HEK293 (cell line): Measurements from ENCODE around the gene CA10.

Experiments used
- CTCF ChIA-PET: fragments of 350-600 bp; formaldehyde crosslinking; extraction: SDS; loops from one replicate; lab custom pipeline; 2021; ENCODE audit warnings: antibody characterized with exemption; lab: Yijun Ruan, JAX
- POLR2A ChIA-PET: fragments of 300-600 bp; formaldehyde crosslinking; extraction: SDS; loops from one replicate; lab custom pipeline; 2020; ENCODE audit warnings: antibody characterized with exemption, inconsistent platforms; lab: Yijun Ruan, JAX
- H3K27ac ChIP-seq: fragments of 200-500 bp; sonication (Bioruptor generic); 2 replicates; pipeline ENCODE4 v1.5.1; 2014; ENCODE audit warnings: low read depth, low read length, control low read depth, inconsistent platforms; ENCODE audit errors: extremely low read depth
- H3K36me3 ChIP-seq, 2 experiments: fragments of 200-500 bp in 1 of 2; sonication (Bioruptor generic) in 1 of 2; 1 replicate in 1 of 2; 2 replicates in 1 of 2; pipeline ENCODE4 v1.5.1; 2014 to 2017; ENCODE audit warnings: inconsistent platforms in 2 of 2, low read length in 2 of 2; ENCODE audit not compliant: control insufficient read depth in 2 of 2, insufficient read depth in 1 of 2
- H3K4me1 ChIP-seq: fragments of 200-500 bp; sonication (Bioruptor generic); 2 replicates; pipeline ENCODE4 v1.5.1; 2014; ENCODE audit warnings: mild to moderate bottlenecking, low read length, inconsistent platforms; ENCODE audit not compliant: control insufficient read depth, insufficient read depth
- H3K4me3 ChIP-seq: 2 replicates; pipeline ENCODE4 v1.5.1; 2011; ENCODE audit warnings: low read depth, mild to moderate bottlenecking, control low read depth, low read length, moderate library complexity
- H3K9me3 ChIP-seq: fragments of 200-500 bp; sonication (Bioruptor generic); 2 replicates; pipeline ENCODE4 v1.5.1; 2014; ENCODE audit warnings: low read depth, low read length, inconsistent platforms; ENCODE audit not compliant: control insufficient read depth, insufficient read depth
- FEZF1 ChIP-seq: fragments of 450-650 bp; formaldehyde crosslinking; IDR thresholded peaks from 2 replicates; pipeline ENCODE4 v1.5.1; 2016; ENCODE audit warnings: missing biosample characterization, missing genetic modification characterization
- GLI4 ChIP-seq: fragments of 450-650 bp; formaldehyde crosslinking; IDR thresholded peaks from 2 replicates; pipeline ENCODE4 v1.5.1; 2016; ENCODE audit warnings: missing biosample characterization, missing genetic modification characterization
- HOXD13 ChIP-seq: sonication (generic); formaldehyde crosslinking; IDR thresholded peaks from 2 replicates; pipeline ENCODE4 v1.8.0; 2022; ENCODE audit warnings: missing genetic modification reagents, borderline replicate concordance
- KLF16 ChIP-seq: fragments of 450-650 bp; formaldehyde crosslinking; IDR thresholded peaks from 2 replicates; pipeline ENCODE4 v1.5.1; 2017; ENCODE audit warnings: missing biosample characterization, missing genetic modification characterization
- KLF7 ChIP-seq: fragments of 450-650 bp; formaldehyde crosslinking; IDR thresholded peaks from 2 replicates; pipeline ENCODE4 v1.5.1; 2016; ENCODE audit warnings: missing biosample characterization, missing genetic modification characterization, borderline replicate concordance
- OSR2 ChIP-seq: fragments of 450-650 bp; formaldehyde crosslinking; IDR thresholded peaks from 2 replicates; pipeline ENCODE4 v1.5.1; 2016; ENCODE audit warnings: missing biosample characterization, missing genetic modification characterization
- TCF7L2 ChIP-seq: IDR thresholded peaks from 2 replicates; pipeline ENCODE4 v1.6.1; 2011; ENCODE audit warnings: low read depth, mild to moderate bottlenecking, inconsistent platforms, low read length, moderate library complexity, borderline replicate concordance
- YY1 ChIP-seq: fragments of 450-650 bp; formaldehyde crosslinking; IDR thresholded peaks from 2 replicates; pipeline ENCODE4 v1.5.1; 2018; ENCODE audit warnings: missing biosample characterization, missing genetic modification characterization
- ZNF112 ChIP-seq: fragments of 450-650 bp; formaldehyde crosslinking; IDR thresholded peaks from 2 replicates; pipeline ENCODE4 v1.5.0; 2017; ENCODE audit warnings: missing biosample characterization, missing genetic modification characterization
- ZNF114 ChIP-seq: fragments of 450-650 bp; formaldehyde crosslinking; IDR thresholded peaks from 2 replicates; pipeline ENCODE4 v1.5.0; 2017; ENCODE audit warnings: missing biosample characterization, missing genetic modification characterization
- ZNF133 ChIP-seq: fragments of 450-650 bp; formaldehyde crosslinking; IDR thresholded peaks from 2 replicates; pipeline ENCODE4 v1.5.1; 2016; ENCODE audit warnings: missing biosample characterization, missing genetic modification characterization
- ZNF140 ChIP-seq: fragments of 450-650 bp; formaldehyde crosslinking; IDR thresholded peaks from 2 replicates; pipeline ENCODE4 v1.5.1; 2016; ENCODE audit warnings: missing biosample characterization, missing genetic modification characterization
- ZNF214 ChIP-seq: fragments of 450-650 bp; formaldehyde crosslinking; IDR thresholded peaks from 2 replicates; pipeline ENCODE4 v1.5.1; 2017; ENCODE audit warnings: missing biosample characterization, mild to moderate bottlenecking, missing genetic modification characterization, borderline replicate concordance
- ZNF248 ChIP-seq: fragments of 450-650 bp; formaldehyde crosslinking; IDR thresholded peaks from 2 replicates; pipeline ENCODE4 v1.5.1; 2017; ENCODE audit warnings: missing biosample characterization, missing genetic modification characterization
- ZNF274 ChIP-seq, 2 experiments: fragments of 200-500 bp in 1 of 2; fragments of 450-650 bp in 1 of 2; sonication (Bioruptor generic) in 1 of 2; formaldehyde crosslinking in 1 of 2; IDR thresholded peaks; 2 replicates each; pipeline versions ENCODE4 v1.5.1 to v1.6.1; 2014 to 2016; ENCODE audit warnings: borderline replicate concordance in 1 of 2, inconsistent platforms in 1 of 2, low read length in 1 of 2, missing biosample characterization in 1 of 2, missing genetic modification characterization in 1 of 2
- ZNF292 ChIP-seq: fragments of 450-650 bp; formaldehyde crosslinking; IDR thresholded peaks from 2 replicates; pipeline ENCODE4 v1.5.1; 2016; ENCODE audit warnings: low read depth, missing biosample characterization, missing genetic modification characterization, borderline replicate concordance
- ZNF302 ChIP-seq: fragments of 450-650 bp; formaldehyde crosslinking; IDR thresholded peaks from 2 replicates; pipeline ENCODE4 v1.5.1; 2016; ENCODE audit warnings: missing biosample characterization, missing genetic modification characterization, low read depth
- ZNF416 ChIP-seq: fragments of 450-650 bp; formaldehyde crosslinking; IDR thresholded peaks from 2 replicates; pipeline ENCODE4 v1.5.1; 2016; ENCODE audit warnings: missing biosample characterization, missing genetic modification characterization
- ZNF544 ChIP-seq: fragments of 450-650 bp; formaldehyde crosslinking; IDR thresholded peaks from 2 replicates; pipeline ENCODE4 v1.5.0; 2017; ENCODE audit warnings: missing biosample characterization, missing genetic modification characterization
- ZNF548 ChIP-seq: fragments of 450-650 bp; formaldehyde crosslinking; IDR thresholded peaks from 2 replicates; pipeline ENCODE4 v1.5.1; 2016; ENCODE audit warnings: missing biosample characterization, missing genetic modification characterization
- ZNF555 ChIP-seq: fragments of 450-650 bp; formaldehyde crosslinking; conservative IDR thresholded peaks from 2 replicates; pipeline ENCODE4 v1.5.1; 2017; ENCODE audit warnings: missing biosample characterization, mild to moderate bottlenecking, missing genetic modification characterization, inconsistent platforms
- ZNF585B ChIP-seq: fragments of 450-650 bp; formaldehyde crosslinking; IDR thresholded peaks from 2 replicates; pipeline ENCODE4 v1.5.1; 2016; ENCODE audit warnings: missing biosample characterization, missing genetic modification characterization
- ZNF629 ChIP-seq: fragments of 450-650 bp; formaldehyde crosslinking; IDR thresholded peaks from 2 replicates; pipeline ENCODE4 v1.5.1; 2017; ENCODE audit warnings: missing biosample characterization, missing genetic modification characterization
- ZNF830 ChIP-seq: fragments of 450-650 bp; IDR thresholded peaks from 2 replicates; pipeline ENCODE4 v1.5.0; 2018; ENCODE audit warnings: missing biosample characterization, missing genetic modification characterization, low read depth, mild to moderate bottlenecking, moderate library complexity
- ZSCAN23 ChIP-seq: fragments of 450-650 bp; formaldehyde crosslinking; IDR thresholded peaks from 2 replicates; pipeline ENCODE4 v1.5.1; 2016; ENCODE audit warnings: missing biosample characterization, missing genetic modification characterization
- TF ChIP-seq, protein P1 (sequence below): fragments of 450-650 bp; formaldehyde crosslinking; optimal IDR thresholded peaks from 2 replicates; pipeline ENCODE3; 2016; ENCODE audit warnings: missing biosample characterization, mild to moderate bottlenecking, missing genetic modification characterization
- TF ChIP-seq, protein P2 (sequence below): fragments of 450-650 bp; formaldehyde crosslinking; IDR thresholded peaks from 2 replicates; pipeline ENCODE4 v1.5.1; 2016; ENCODE audit warnings: missing biosample characterization, missing genetic modification characterization, low read depth
- TF ChIP-seq, protein P3 (sequence below): fragments of 450-650 bp; formaldehyde crosslinking; IDR thresholded peaks from 2 replicates; pipeline ENCODE4 v1.5.1; 2016; ENCODE audit warnings: missing biosample characterization, missing genetic modification characterization
- TF ChIP-seq, protein P4 (sequence below): fragments of 450-650 bp; formaldehyde crosslinking; IDR thresholded peaks from 2 replicates; pipeline ENCODE4 v1.5.1; 2016; ENCODE audit warnings: missing biosample characterization, missing genetic modification characterization
- TF ChIP-seq, protein P5 (sequence below): fragments of 450-650 bp; formaldehyde crosslinking; IDR thresholded peaks from 2 replicates; pipeline ENCODE4 v1.5.1; 2016; ENCODE audit warnings: missing biosample characterization, missing genetic modification characterization, low read depth

The CA10 gene

DNA sequence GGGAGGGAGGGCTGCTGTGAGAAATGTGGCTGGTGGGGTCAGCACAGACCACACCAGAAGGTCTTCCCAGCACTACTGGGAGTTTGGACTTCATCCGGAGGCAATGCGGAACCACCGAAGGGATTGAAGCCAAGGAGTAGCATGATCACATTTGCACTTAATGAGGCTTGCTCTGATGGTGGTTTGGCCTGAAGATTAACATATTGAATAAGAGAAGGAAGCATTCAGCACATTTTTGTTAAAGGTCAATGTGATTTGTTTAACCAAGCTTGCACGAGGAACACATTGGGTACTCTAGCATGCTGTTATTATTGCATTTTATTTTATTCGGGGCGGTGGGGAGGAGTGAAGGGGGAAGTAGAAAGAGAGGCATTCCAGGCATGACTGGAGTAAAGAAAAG, 519.5 kb downstream of the CA10 start:
- POLR2A ChIA-PET: no interaction called here
- TF ChIP-seq OSR2 (tag by site-specific recombination): no peak
- no peak for TF ChIP-seq ZNF629 (tag by site-specific recombination)
- TF ChIP-seq, protein P1, sequence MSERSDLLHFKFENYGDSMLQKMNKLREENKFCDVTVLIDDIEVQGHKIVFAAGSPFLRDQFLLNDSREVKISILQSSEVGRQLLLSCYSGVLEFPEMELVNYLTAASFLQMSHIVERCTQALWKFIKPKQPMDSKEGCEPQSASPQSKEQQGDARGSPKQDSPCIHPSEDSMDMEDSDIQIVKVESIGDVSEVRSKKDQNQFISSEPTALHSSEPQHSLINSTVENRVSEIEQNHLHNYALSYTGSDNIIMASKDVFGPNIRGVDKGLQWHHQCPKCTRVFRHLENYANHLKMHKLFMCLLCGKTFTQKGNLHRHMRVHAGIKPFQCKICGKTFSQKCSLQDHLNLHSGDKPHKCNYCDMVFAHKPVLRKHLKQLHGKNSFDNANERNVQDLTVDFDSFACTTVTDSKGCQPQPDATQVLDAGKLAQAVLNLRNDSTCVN (tag by site-specific recombination): no peak
- no peak for TF ChIP-seq HOXD13
- TF ChIP-seq ZNF830 (tag by site-specific recombination): no peak
- no peak for TF ChIP-seq ZNF585B (tag by site-specific recombination)
- no peak for TF ChIP-seq KLF7 (tag by site-specific recombination)
- no peak for TF ChIP-seq FEZF1 (tag by site-specific recombination)
- no peak for TF ChIP-seq ZNF214 (tag by site-specific recombination)
- no peak for TF ChIP-seq ZNF302 (tag by site-specific recombination)
- no peak for TF ChIP-seq ZNF292
- TF ChIP-seq ZNF248 (tag by site-specific recombination): no peak
- no peak for TF ChIP-seq ZNF555 (tag by site-specific recombination)
- TF ChIP-seq ZNF133 (tag by site-specific recombination): no peak
- no peak for TF ChIP-seq ZNF548
- no peak for TF ChIP-seq ZNF114
- no peak for TF ChIP-seq ZNF112
- CTCF ChIA-PET: interaction anchor here (0.6 to 4.2 kb wide), 10 partner anchors 8 to 468 kb away, joined by 3 to 22 read pairs (median 4); no protein-coding TSS in a partner anchor

DNA sequence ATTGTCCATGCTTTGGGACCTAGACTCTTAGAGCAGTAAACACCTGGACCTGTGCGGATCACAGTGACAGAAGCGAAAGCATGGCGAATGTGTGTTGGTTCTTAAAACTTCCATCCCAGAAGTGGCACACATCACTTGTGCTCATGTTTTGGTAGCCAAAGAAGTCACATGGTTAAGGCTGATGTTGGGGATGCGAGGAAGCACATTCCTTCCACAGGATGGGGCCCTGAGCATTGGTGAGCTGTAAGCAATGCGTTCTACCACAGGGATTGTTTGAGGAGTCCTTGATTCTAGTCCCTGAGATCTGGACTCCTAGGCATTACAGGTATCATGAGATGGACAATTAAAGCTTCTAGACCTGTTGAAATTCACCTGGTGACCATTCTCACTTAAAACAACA, 522.2 kb downstream of the CA10 start:
- peaks cover 8% of the 10 kb centered on the region for H3K4me1 ChIP-seq
- POLR2A ChIA-PET: no interaction called here
- H3K36me3 ChIP-seq: no peaks in the 10 kb centered on the region
- no peak overlapping the region for H3K27ac ChIP-seq
- CTCF ChIA-PET: interaction anchor here (0.7 to 2.5 kb wide), 2 partner anchors 15 to 132 kb away, joined by 4 to 9 read pairs; no protein-coding TSS in a partner anchor
- H3K4me3 ChIP-seq: no peak overlapping the region
- H3K9me3 ChIP-seq: no peaks in the 10 kb centered on the region
- TF ChIP-seq ZSCAN23 (tag by site-specific recombination): no peak
- no peak for TF ChIP-seq KLF16 (tag by site-specific recombination)
- TF ChIP-seq, protein P2, sequence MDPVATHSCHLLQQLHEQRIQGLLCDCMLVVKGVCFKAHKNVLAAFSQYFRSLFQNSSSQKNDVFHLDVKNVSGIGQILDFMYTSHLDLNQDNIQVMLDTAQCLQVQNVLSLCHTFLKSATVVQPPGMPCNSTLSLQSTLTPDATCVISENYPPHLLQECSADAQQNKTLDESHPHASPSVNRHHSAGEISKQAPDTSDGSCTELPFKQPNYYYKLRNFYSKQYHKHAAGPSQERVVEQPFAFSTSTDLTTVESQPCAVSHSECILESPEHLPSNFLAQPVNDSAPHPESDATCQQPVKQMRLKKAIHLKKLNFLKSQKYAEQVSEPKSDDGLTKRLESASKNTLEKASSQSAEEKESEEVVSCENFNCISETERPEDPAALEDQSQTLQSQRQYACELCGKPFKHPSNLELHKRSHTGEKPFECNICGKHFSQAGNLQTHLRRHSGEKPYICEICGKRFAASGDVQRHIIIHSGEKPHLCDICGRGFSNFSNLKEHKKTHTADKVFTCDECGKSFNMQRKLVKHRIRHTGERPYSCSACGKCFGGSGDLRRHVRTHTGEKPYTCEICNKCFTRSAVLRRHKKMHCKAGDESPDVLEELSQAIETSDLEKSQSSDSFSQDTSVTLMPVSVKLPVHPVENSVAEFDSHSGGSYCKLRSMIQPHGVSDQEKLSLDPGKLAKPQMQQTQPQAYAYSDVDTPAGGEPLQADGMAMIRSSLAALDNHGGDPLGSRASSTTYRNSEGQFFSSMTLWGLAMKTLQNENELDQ (tag by site-specific recombination): no peak
- no peak for TF ChIP-seq ZNF140 (tag by site-specific recombination)
- TF ChIP-seq ZNF416: no peak
- TF ChIP-seq, protein P3, sequence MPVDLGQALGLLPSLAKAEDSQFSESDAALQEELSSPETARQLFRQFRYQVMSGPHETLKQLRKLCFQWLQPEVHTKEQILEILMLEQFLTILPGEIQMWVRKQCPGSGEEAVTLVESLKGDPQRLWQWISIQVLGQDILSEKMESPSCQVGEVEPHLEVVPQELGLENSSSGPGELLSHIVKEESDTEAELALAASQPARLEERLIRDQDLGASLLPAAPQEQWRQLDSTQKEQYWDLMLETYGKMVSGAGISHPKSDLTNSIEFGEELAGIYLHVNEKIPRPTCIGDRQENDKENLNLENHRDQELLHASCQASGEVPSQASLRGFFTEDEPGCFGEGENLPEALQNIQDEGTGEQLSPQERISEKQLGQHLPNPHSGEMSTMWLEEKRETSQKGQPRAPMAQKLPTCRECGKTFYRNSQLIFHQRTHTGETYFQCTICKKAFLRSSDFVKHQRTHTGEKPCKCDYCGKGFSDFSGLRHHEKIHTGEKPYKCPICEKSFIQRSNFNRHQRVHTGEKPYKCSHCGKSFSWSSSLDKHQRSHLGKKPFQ: no peak
- no peak for TF ChIP-seq ZNF274 (IDR thresholded peaks at IDR 0.05; ENCODE audit: low read length)
- TF ChIP-seq ZNF274 (tag by site-specific recombination; IDR thresholded peaks at IDR 0.05; ENCODE audit: borderline replicate concordance): no peak
- no peak for TF ChIP-seq TCF7L2
- no peak for TF ChIP-seq YY1 (tag by site-specific recombination)
- TF ChIP-seq, protein P4, sequence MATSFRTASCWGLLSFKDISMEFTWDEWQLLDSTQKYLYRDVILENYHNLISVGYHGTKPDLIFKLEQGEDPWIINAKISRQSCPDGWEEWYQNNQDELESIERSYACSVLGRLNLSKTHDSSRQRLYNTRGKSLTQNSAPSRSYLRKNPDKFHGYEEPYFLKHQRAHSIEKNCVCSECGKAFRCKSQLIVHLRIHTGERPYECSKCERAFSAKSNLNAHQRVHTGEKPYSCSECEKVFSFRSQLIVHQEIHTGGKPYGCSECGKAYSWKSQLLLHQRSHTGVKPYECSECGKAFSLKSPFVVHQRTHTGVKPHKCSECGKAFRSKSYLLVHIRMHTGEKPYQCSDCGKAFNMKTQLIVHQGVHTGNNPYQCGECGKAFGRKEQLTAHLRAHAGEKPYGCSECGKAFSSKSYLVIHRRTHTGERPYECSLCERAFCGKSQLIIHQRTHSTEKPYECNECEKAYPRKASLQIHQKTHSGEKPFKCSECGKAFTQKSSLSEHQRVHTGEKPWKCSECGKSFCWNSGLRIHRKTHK: no peak
- TF ChIP-seq ZNF544 (tag by site-specific recombination): no peak
- no peak for TF ChIP-seq ZNF302 (tag by site-specific recombination)
- TF ChIP-seq, protein P5, sequence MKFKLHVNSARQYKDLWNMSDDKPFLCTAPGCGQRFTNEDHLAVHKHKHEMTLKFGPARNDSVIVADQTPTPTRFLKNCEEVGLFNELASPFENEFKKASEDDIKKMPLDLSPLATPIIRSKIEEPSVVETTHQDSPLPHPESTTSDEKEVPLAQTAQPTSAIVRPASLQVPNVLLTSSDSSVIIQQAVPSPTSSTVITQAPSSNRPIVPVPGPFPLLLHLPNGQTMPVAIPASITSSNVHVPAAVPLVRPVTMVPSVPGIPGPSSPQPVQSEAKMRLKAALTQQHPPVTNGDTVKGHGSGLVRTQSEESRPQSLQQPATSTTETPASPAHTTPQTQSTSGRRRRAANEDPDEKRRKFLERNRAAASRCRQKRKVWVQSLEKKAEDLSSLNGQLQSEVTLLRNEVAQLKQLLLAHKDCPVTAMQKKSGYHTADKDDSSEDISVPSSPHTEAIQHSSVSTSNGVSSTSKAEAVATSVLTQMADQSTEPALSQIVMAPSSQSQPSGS (tag by site-specific recombination): no peak
- TF ChIP-seq GLI4: no peak

More for the DNA sequence above, 519.5 kb downstream of the CA10 start:
- peaks cover 17% of the 10 kb centered on the region for H3K4me1 ChIP-seq
- no peak overlapping the region for H3K4me3 ChIP-seq
- no peaks in the 10 kb centered on the region for H3K36me3 ChIP-seq
- H3K9me3 ChIP-seq: no peaks in the 10 kb centered on the region
- no peak overlapping the region for H3K27ac ChIP-seq
